GM12874 (cell line): ENCODE results near the gene GREM1.

ENCODE experiments used
- TF ChIP-seq, protein P1 (sequence below): IDR thresholded peaks from 2 replicates; pipeline ENCODE4 v1.5.1; 2011; ENCODE audit warnings: low read depth, mild to moderate bottlenecking, control low read depth, low read length, moderate library complexity; ENCODE audit not compliant: insufficient read depth

The GREM1 gene

DNA sequence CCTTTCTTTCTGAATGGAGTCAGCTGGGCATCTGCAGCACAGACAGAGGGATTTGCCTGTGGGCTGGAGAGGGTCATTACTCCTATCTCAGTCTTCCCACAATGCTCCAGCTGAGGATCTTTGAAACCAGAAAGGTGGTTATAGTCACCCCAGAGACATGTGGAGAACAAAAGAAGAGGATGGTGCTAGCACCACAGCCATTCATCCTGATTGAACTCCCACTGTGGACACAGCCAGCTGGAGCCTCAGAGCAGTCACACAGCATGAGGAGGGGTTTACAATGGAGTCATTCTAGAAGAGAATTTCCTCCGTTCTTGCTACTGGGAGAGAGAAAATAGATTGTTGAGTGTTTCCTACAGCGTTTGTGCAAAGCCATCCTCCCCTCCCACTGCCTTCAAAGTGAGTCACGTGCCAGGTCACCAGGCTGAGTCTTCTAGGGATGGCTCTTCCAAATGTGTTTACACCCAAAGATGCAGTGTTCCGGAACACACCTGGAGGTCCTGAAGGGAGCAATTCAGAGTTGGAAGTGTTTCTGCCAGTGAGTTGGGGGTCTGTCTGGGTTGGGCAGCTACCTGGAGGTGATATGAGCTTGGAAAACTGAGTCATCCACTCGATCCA is 18.9 kb upstream of the GREM1 start:
- TF ChIP-seq, protein P1, sequence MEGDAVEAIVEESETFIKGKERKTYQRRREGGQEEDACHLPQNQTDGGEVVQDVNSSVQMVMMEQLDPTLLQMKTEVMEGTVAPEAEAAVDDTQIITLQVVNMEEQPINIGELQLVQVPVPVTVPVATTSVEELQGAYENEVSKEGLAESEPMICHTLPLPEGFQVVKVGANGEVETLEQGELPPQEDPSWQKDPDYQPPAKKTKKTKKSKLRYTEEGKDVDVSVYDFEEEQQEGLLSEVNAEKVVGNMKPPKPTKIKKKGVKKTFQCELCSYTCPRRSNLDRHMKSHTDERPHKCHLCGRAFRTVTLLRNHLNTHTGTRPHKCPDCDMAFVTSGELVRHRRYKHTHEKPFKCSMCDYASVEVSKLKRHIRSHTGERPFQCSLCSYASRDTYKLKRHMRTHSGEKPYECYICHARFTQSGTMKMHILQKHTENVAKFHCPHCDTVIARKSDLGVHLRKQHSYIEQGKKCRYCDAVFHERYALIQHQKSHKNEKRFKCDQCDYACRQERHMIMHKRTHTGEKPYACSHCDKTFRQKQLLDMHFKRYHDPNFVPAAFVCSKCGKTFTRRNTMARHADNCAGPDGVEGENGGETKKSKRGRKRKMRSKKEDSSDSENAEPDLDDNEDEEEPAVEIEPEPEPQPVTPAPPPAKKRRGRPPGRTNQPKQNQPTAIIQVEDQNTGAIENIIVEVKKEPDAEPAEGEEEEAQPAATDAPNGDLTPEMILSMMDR: no peak

DNA sequence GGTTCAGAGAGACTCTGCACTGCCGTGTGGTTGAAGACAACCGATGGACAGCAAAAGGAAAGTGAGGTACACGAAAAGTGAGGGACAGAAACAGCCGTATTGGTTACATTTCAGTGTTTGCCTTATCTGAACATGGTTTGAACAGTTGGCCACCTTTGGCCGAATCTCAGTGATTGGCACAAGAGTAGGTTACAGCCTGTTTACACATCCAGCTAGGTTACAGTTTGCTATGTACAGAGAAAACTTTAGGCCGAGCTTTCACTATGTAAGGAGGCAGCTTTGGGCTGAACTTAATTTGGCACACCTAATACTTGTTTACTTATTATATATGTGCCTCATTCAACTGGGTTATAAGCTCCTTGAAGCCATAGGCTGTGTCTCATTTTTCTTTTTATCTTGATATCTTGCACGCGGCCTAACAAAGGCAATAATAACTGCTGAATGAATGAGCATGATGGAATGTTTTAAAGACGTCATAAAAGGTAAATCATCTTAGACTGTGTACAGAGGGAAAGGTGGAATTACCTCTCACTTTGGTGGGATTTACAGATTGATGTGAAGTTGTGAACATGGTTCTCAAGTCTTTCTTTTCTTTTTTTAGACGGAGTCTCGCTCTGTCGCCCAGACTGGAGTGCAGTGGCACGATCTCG is 17.2 kb upstream of the GREM1 start:
- TF ChIP-seq, protein P1: no peak

DNA sequence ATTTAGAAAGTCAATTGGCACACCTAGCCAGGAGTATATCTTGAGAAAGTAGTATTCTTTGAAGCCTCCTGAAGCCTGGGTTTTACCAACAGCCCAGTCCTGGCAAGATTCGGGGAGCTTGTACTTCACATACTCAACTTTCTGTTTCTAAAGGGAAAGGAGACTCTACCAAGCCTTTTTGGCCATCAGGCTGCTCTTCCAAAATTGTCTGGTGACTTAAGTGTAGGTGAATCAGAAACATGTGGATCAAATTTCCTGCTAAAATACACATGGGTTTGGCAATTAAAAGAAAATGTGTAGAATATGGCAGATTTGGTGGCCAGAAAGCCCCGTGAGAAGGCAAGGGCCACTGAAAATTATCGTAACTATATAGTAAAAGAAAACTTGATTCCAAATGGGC is 15.9 kb upstream of the GREM1 start:
- TF ChIP-seq, protein P1: no peak

DNA sequence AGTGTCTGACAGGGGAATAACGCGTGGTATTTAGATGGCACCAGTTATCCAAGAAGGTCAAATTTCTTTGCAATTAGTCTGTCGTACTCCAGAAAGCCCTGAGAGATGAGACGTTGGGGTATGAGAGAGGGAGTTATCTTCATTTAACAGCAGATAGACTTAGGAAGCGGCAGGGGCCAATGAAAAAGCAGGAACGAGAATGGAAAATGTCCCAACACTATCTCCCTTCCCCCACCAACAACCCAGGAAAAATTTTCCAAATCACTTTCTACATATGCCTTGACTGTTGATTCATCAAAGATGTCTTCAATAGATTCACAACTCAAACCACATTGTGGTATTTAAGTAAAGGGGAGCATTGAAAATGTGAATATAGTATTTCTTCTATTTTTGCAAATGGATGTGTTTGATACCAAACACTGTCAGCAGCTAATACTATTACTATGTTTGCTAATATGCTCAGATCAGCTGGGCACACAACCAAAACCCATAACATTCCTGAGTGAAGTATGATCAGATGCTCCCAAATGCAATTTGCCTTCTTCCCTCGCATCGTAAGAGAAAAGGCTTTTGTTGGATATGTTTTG is 13.3 kb upstream of the GREM1 start:
- TF ChIP-seq, protein P1: no peak

DNA sequence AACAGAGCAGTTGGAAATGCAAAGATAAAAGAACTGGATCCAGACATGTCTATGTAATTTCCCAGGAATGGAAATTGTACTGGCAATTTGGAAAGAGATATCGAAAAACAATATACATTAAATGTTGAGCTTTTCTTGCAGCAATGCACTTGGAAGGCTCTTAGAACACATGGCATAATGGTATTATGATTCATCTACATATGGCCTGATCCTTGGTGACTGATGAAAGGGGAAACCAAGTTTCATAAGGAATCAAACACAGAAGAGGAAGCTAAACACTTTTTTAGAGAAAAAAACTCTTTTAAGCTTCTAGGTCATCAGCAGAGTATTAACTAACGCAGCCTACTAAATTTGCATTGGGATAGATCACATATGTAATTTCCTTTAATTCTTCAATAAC is 12.4 kb upstream of the GREM1 start:
- TF ChIP-seq, protein P1: no peak

DNA sequence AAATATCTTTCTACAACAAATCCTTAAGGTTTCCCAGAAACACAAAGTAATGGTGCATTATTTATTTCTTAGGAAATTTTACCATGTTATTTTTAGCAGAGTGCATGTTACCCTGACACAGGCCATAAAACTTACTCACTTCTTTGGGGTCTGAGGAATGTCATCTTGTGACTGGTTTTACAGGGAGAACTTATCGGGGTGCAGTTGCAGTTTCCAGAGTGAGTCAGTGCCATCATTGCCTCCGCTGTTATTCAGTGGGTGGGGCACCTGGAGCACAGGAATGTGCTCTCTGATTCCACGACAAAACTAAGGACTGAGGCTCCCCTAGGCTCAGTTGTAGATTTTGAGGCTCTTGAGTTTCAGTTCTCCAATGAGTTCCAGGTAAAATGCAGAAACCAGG is 11.1 kb upstream of the GREM1 start:
- TF ChIP-seq, protein P1: no peak

DNA sequence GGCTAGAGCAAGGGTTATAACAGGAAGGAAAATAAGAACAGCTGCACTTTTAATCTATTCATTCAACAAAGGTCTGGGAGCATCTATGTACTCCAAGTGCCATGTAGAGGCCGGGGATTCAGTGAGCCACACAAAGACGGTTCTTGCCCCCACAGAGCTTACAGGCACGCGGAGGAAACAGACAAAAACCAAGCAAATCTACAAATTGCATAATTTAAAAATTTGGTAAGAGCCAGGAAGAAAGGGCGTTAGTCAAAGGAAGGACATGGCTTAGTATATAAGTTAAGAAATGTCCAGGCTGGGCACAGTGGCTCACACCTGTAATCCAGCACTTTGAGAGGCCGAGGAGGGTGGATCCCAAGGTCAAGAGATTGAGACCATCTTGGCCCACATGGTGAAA is 10.4 kb upstream of the GREM1 start:
- TF ChIP-seq, protein P1: no peak
